ENCODE results near the gene OR5AK2. TPM values are rescaled to one million over a fixed set of nuclear protein-coding genes. Genes with fewer than 3 reads are reported as not detected.
A peak's percentile ranks its signal among the peaks of the same experiment; 100 is the strongest.
"Not testable (repeated sequence)": the region's sequence is repeated elsewhere in the genome, so short reads cannot be mapped to it uniquely, and the experiment has no call there.

OR5AK2 gene
- total RNA-seq, 1 experiment from 2014 or later, result not detected

GRCh38 chr11:56950510-56950909 lies 38.2 kb upstream of the OR5AK2 start:
- Histone ChIP-seq H3K4me3 (no peak overlapping the region), H3K9me3 (ENCODE audit: insufficient read depth, low read depth) (peaks cover 12% of the 10 kb centered on the region), H3K27me3 (ENCODE audit: insufficient read depth, low read depth) (no peaks in the 10 kb centered on the region), H3K4me2 (no peak overlapping the region), H3K79me2 (ENCODE audit: low read depth) (no peaks in the 10 kb centered on the region), H3K9me2 (ENCODE audit: insufficient read depth) (no peaks in the 10 kb centered on the region), H3K4me1 (replicated peaks; ENCODE audit: insufficient read depth) (no peaks in the 10 kb centered on the region), H4K20me1 (ENCODE audit: insufficient read depth) (no peaks in the 10 kb centered on the region), H3K27ac (no peak overlapping the region), H2AFZ (no peak overlapping the region), H3K36me3 (ENCODE audit: low read depth) (no peaks in the 10 kb centered on the region), H3F3A (ENCODE audit: insufficient read depth, low read depth) (no peaks in the 10 kb centered on the region)
- TF ChIP-seq EZH2 (IDR thresholded peaks at IDR 0.05; ENCODE audit: low read depth) (no peak), CTCF (conservative IDR thresholded peaks at IDR 0.05) (peak; percentile 47)
- intact Hi-C loops (cut with micrococcal nuclease; ENCODE audit: unreplicated experiment), result no loop called here
- ChIA-PET CTCF (no interaction called here), POLR2A (ENCODE audit: unreplicated experiment) (no interaction called here)
- DNase-seq, result no peak
- BruUV-seq (replicated peaks), result no TSS peak

GRCh38 chr11:56953907-56954306 lies 34.8 kb upstream of the OR5AK2 start:
- H3K4me1 ChIP-seq (replicated peaks; ENCODE audit: insufficient read depth); intact Hi-C loops (cut with micrococcal nuclease; ENCODE audit: unreplicated experiment); H3K36me3 ChIP-seq (ENCODE audit: low read depth); BruUV-seq (replicated peaks); DNase-seq; CTCF ChIA-PET; H3K4me2 ChIP-seq; H4K20me1 ChIP-seq (ENCODE audit: insufficient read depth); H2AFZ ChIP-seq; H3F3A ChIP-seq (ENCODE audit: insufficient read depth, low read depth); POLR2A ChIA-PET (ENCODE audit: unreplicated experiment); H3K27me3 ChIP-seq (ENCODE audit: insufficient read depth, low read depth); H3K27ac ChIP-seq; H3K4me3 ChIP-seq; H3K79me2 ChIP-seq (ENCODE audit: low read depth); H3K9me2 ChIP-seq (ENCODE audit: insufficient read depth): not testable (repeated sequence)
- peaks cover 12% of the 10 kb centered on the region for H3K9me3 ChIP-seq (ENCODE audit: insufficient read depth, low read depth)

GRCh38 chr11:56961609-56962008 lies 27.1 kb upstream of the OR5AK2 start:
- no peak for TF ChIP-seq EZH2 (IDR thresholded peaks at IDR 0.05; ENCODE audit: low read depth)
- TF ChIP-seq CTCF (conservative IDR thresholded peaks at IDR 0.05), result no peak
- DNase-seq, result no peak
- H2AFZ ChIP-seq, result no peak overlapping the region
- H3K9me3 ChIP-seq (ENCODE audit: insufficient read depth, low read depth), result no peaks in the 10 kb centered on the region; the same call in 1 of the 2 replicates
- POLR2A ChIA-PET (ENCODE audit: unreplicated experiment), result no interaction called here
- H3K27me3 ChIP-seq (ENCODE audit: insufficient read depth, low read depth), result no peaks in the 10 kb centered on the region
- H3K4me3 ChIP-seq, result no peak overlapping the region
- no peaks in the 10 kb centered on the region for H3K9me2 ChIP-seq (ENCODE audit: insufficient read depth)
- no peaks in the 10 kb centered on the region for H3K79me2 ChIP-seq (ENCODE audit: low read depth)
- CTCF ChIA-PET, result interaction anchor here (0.7 kb wide), 1 partner anchor 120 kb away, joined by 5 read pairs; no protein-coding TSS in a partner anchor
- H3K36me3 ChIP-seq (ENCODE audit: low read depth), result no peaks in the 10 kb centered on the region
- H3F3A ChIP-seq (ENCODE audit: insufficient read depth, low read depth), result no peaks in the 10 kb centered on the region
- intact Hi-C loops (cut with micrococcal nuclease; ENCODE audit: unreplicated experiment), result no loop called here
- H3K27ac ChIP-seq, result no peak overlapping the region
- no peaks in the 10 kb centered on the region for H3K4me1 ChIP-seq (replicated peaks; ENCODE audit: insufficient read depth)
- no peaks in the 10 kb centered on the region for H4K20me1 ChIP-seq (ENCODE audit: insufficient read depth)
- H3K4me2 ChIP-seq, result no peak overlapping the region
- BruUV-seq (replicated peaks), result no TSS peak

- no peak for TF ChIP-seq CTCF (conservative IDR thresholded peaks at IDR 0.05)
- no peak for TF ChIP-seq EZH2 (IDR thresholded peaks at IDR 0.05; ENCODE audit: low read depth)
- Histone ChIP-seq H3F3A (ENCODE audit: insufficient read depth, low read depth) (peaks cover 8% of the 10 kb centered on the region; the same call in 1 of the 2 replicates), H3K4me3 (no peak overlapping the region), H3K9me3 (ENCODE audit: insufficient read depth, low read depth) (peaks cover 4% of the 10 kb centered on the region; the same call in 1 of the 2 replicates), H3K4me1 (replicated peaks; ENCODE audit: insufficient read depth) (0 out of 2 replicates have a peak, but pooled peaks cover 12% of the 10 kb centered on the region), H3K9me2 (ENCODE audit: insufficient read depth) (no peaks in the 10 kb centered on the region), H3K27ac (no peak overlapping the region), H3K4me2 (no peak overlapping the region), H3K36me3 (ENCODE audit: low read depth) (no peaks in the 10 kb centered on the region), H2AFZ (no peak overlapping the region), H4K20me1 (ENCODE audit: insufficient read depth) (no peaks in the 10 kb centered on the region), H3K79me2 (ENCODE audit: low read depth) (no peaks in the 10 kb centered on the region), H3K27me3 (ENCODE audit: insufficient read depth, low read depth) (no peaks in the 10 kb centered on the region)
- peak in 1 of 2 experiments; percentile 75 for DNase-seq
- no TSS peak for BruUV-seq (replicated peaks)
- intact Hi-C loops (cut with micrococcal nuclease; ENCODE audit: unreplicated experiment), result no loop called here
- POLR2A ChIA-PET (ENCODE audit: unreplicated experiment), result no interaction called here
- CTCF ChIA-PET, result no interaction called here
Measured at GRCh38 chr11:56967726-56968125, 21.0 kb upstream of the OR5AK2 start.
